H1 (cell line): ENCODE results near the gene C2CD4C. TPM values are rescaled to one million over a fixed set of nuclear protein-coding genes. Genes with fewer than 3 reads are reported as not detected.

ENCODE experiments used
- CTCF ChIA-PET: fragments of 300-600 bp; sonication (Branson Sonifier 250); formaldehyde crosslinking; loops from one replicate; lab custom pipeline; 2021; ENCODE audit not compliant: partially characterized antibody; lab: Charles Lee
- POLR2A ChIA-PET: fragments of 300-600 bp; sonication (Branson Sonifier 250); formaldehyde crosslinking; loops from one replicate; lab custom pipeline; 2021; ENCODE audit warnings: inconsistent platforms; ENCODE audit not compliant: partially characterized antibody; lab: Charles Lee
- DNase-seq, 2 experiments: peaks; one replicate each; pipeline versions ENCODE4 v3.0.0 to v3.0.0-alpha.2; 2010 to 2022; ENCODE audit warnings: low spot score in 2 of 2, low read depth in 1 of 2, mixed read lengths in 1 of 2
- FAIRE-seq: peaks from 2 replicates; lab custom pipeline; 2011; peaks lifted over from hg19 to GRCh38; lab: Jason Lieb, UNC
- H2AFZ ChIP-seq: 2 replicates; pipeline ENCODE4 v1.8.1; 2012; ENCODE audit warnings: low read length, inconsistent platforms
- H2AK5ac ChIP-seq: 2 replicates; pipeline ENCODE4 v1.6.1; 2013; ENCODE audit warnings: low read depth, low read length
- H2BK120ac ChIP-seq: replicated peaks from 2 replicates; pipeline ENCODE3; 2013; ENCODE audit warnings: low read depth, low read length, inconsistent platforms
- H2BK12ac ChIP-seq: 2 replicates; pipeline ENCODE4 v1.6.1; 2013; ENCODE audit warnings: low read depth, low read length
- H2BK15ac ChIP-seq: 2 replicates; pipeline ENCODE4 v1.6.1; 2013; ENCODE audit warnings: low read length
- H2BK20ac ChIP-seq: 2 replicates; pipeline ENCODE4 v1.6.1; 2013; ENCODE audit warnings: low read length
- H2BK5ac ChIP-seq: 2 replicates; pipeline ENCODE4 v1.6.1; 2013; ENCODE audit warnings: low read depth, low read length
- H3K14ac ChIP-seq: 2 replicates; pipeline ENCODE4 v1.6.1; 2013; ENCODE audit warnings: inconsistent platforms; ENCODE audit not compliant: insufficient read length
- H3K18ac ChIP-seq: 2 replicates; pipeline ENCODE4 v1.6.1; 2013; ENCODE audit warnings: low read length; ENCODE audit errors: extremely low read depth
- H3K23ac ChIP-seq: 2 replicates; pipeline ENCODE4 v1.6.1; 2013; ENCODE audit warnings: inconsistent platforms; ENCODE audit not compliant: insufficient read length
- H3K23me2 ChIP-seq: 2 replicates; pipeline ENCODE4 v1.6.1; 2013; ENCODE audit warnings: low read depth, low read length
- H3K27ac ChIP-seq: 2 replicates; pipeline ENCODE4 v1.6.1; 2011; ENCODE audit warnings: low read depth, low read length, inconsistent platforms
- H3K27me3 ChIP-seq, 4 experiments: replicated peaks in 1 of 4; 1 replicate in 1 of 4; 2 replicates in 3 of 4; pipeline versions ENCODE4 v1.6.1 to v1.8.1; 2011 to 2013; ENCODE audit warnings: low read length in 3 of 4, mild to moderate bottlenecking in 3 of 4, inconsistent platforms in 2 of 4, mixed read lengths in 2 of 4, moderate library complexity in 1 of 4; ENCODE audit not compliant: control insufficient read depth in 3 of 4, insufficient read depth in 3 of 4; ENCODE audit errors: extremely low read depth in 1 of 4
- H3K36me3 ChIP-seq, 4 experiments: 2 replicates each; pipeline versions ENCODE4 v1.6.1 to v1.8.1; 2011 to 2013; ENCODE audit warnings: mild to moderate bottlenecking in 4 of 4, low read length in 3 of 4, moderate library complexity in 2 of 4, control low read depth in 1 of 4, inconsistent platforms in 1 of 4; ENCODE audit not compliant: insufficient read depth in 4 of 4, control insufficient read depth in 2 of 4
- H3K4ac ChIP-seq: replicated peaks from 2 replicates; pipeline ENCODE3; 2013; ENCODE audit warnings: low read length, low read depth, mixed read lengths, inconsistent platforms; ENCODE audit not compliant: insufficient read length
- H3K4me1 ChIP-seq, 4 experiments: replicated peaks in 1 of 4; 1 replicate in 1 of 4; 2 replicates in 3 of 4; pipeline versions ENCODE4 v1.6.1 to v1.8.1; 2011 to 2013; ENCODE audit warnings: low read length in 3 of 4, inconsistent platforms in 2 of 4, mixed read lengths in 1 of 4; ENCODE audit not compliant: insufficient read depth in 4 of 4, control insufficient read depth in 3 of 4
- H3K4me2 ChIP-seq, 2 experiments: 2 replicates each; pipeline versions ENCODE4 v1.6.1 to v1.8.1; 2011 to 2013; ENCODE audit warnings: low read depth in 2 of 2, low read length in 2 of 2, control low read depth in 1 of 2, inconsistent platforms in 1 of 2, mild to moderate bottlenecking in 1 of 2; ENCODE audit not compliant: insufficient read depth in 1 of 2
- H3K4me3 ChIP-seq, 4 experiments: fragments of 200-600, 300-600 bp in 1 of 4; sonication (generic), shearing (Covaris generic), sonication (Bioruptor Twin) in 1 of 4; 2 replicates each; pipeline versions ENCODE4 v1.5.1 to v1.8.1; 2011 to 2016; ENCODE audit warnings: low read length in 4 of 4, low read depth in 3 of 4, control low read depth in 2 of 4, inconsistent platforms in 2 of 4, mild to moderate bottlenecking in 2 of 4, mixed read lengths in 1 of 4, moderate library complexity in 1 of 4; ENCODE audit not compliant: insufficient read depth in 2 of 4; ENCODE audit errors: extremely low read depth in 1 of 4
- H3K56ac ChIP-seq: replicated peaks from 2 replicates; pipeline ENCODE3; 2013; ENCODE audit warnings: low read depth, mild to moderate bottlenecking, mixed read lengths, low read length, inconsistent platforms; ENCODE audit not compliant: insufficient read length
- H3K79me1 ChIP-seq: 2 replicates; pipeline ENCODE4 v1.6.1; 2013; ENCODE audit warnings: low read depth, low read length, control low read depth
- H3K79me2 ChIP-seq, 2 experiments: 2 replicates each; pipeline versions ENCODE4 v1.6.1 to v1.8.1; 2012 to 2013; ENCODE audit warnings: low read length in 2 of 2, mild to moderate bottlenecking in 2 of 2, inconsistent platforms in 1 of 2; ENCODE audit not compliant: insufficient read depth in 2 of 2, control insufficient read depth in 1 of 2
- H3K9ac ChIP-seq, 4 experiments: replicated peaks in 1 of 4; 1 replicate in 1 of 4; 2 replicates in 3 of 4; pipeline versions ENCODE4 v1.6.1 to v1.8.1; 2011 to 2013; ENCODE audit warnings: low read depth in 3 of 4, low read length in 3 of 4, control low read depth in 2 of 4, mild to moderate bottlenecking in 2 of 4, moderate library complexity in 2 of 4, inconsistent platforms in 1 of 4; ENCODE audit errors: extremely low read depth in 1 of 4
- H3K9me3 ChIP-seq, 2 experiments: 2 replicates each; pipeline versions ENCODE4 v1.6.1 to v1.8.1; 2012 to 2013; ENCODE audit warnings: mild to moderate bottlenecking in 2 of 2, moderate library complexity in 2 of 2, control low read depth in 1 of 2, inconsistent platforms in 1 of 2, low read depth in 1 of 2, low read length in 1 of 2, mixed read lengths in 1 of 2; ENCODE audit not compliant: insufficient read depth in 2 of 2
- H4K20me1 ChIP-seq, 2 experiments: replicated peaks in 1 of 2; 2 replicates each; pipeline versions ENCODE3 to v1.8.1; 2011 to 2013; ENCODE audit warnings: inconsistent platforms in 2 of 2, low read length in 2 of 2, mild to moderate bottlenecking in 1 of 2; ENCODE audit not compliant: insufficient read depth in 2 of 2, control insufficient read depth in 1 of 2
- H4K5ac ChIP-seq: 2 replicates; pipeline ENCODE4 v1.6.1; 2013; ENCODE audit warnings: low read length, low read depth, mixed read lengths, inconsistent platforms; ENCODE audit not compliant: insufficient read length
- H4K8ac ChIP-seq: 2 replicates; pipeline ENCODE4 v1.8.0; 2013; ENCODE audit warnings: mild to moderate bottlenecking, moderate library complexity, low read length, inconsistent platforms; ENCODE audit not compliant: insufficient read depth; ENCODE audit errors: extremely low read depth
- H4K91ac ChIP-seq: replicated peaks from 2 replicates; pipeline ENCODE3; 2013; ENCODE audit warnings: low read length, mixed read lengths, inconsistent platforms; ENCODE audit not compliant: insufficient read length
- CEBPB ChIP-seq: IDR thresholded peaks from 2 replicates; pipeline ENCODE4 v1.6.1; 2012; ENCODE audit warnings: low read depth, low read length
- CHD1 ChIP-seq: IDR thresholded peaks from 2 replicates; pipeline ENCODE4 v1.6.1; 2012; ENCODE audit warnings: low read depth, low read length, improper control_type of control experiment
- CTBP2 ChIP-seq: IDR thresholded peaks from 2 replicates; pipeline ENCODE4 v1.7.0; 2011; ENCODE audit warnings: borderline replicate concordance, mild to moderate bottlenecking, moderate library complexity, mixed read lengths, low read length; ENCODE audit not compliant: insufficient read depth, insufficient read length
- KDM4A ChIP-seq: IDR thresholded peaks from one replicate; pipeline ENCODE4 v1.7.1; 2012; ENCODE audit warnings: low read depth, mild to moderate bottlenecking, moderate library complexity, low read length, inconsistent platforms; ENCODE audit not compliant: severe bottlenecking
- POLR2A ChIP-seq, 2 experiments: IDR thresholded peaks; 1 replicate in 1 of 2; 2 replicates in 1 of 2; pipeline ENCODE4 v1.6.1; 2011; ENCODE audit warnings: low read depth in 2 of 2, low read length in 2 of 2, mild to moderate bottlenecking in 2 of 2; ENCODE audit errors: control extremely low read depth in 1 of 2
- POLR2AphosphoS5 ChIP-seq: IDR thresholded peaks from 2 replicates; pipeline ENCODE4 v1.6.1; 2011; ENCODE audit warnings: low read depth, low read length
- RAD21 ChIP-seq, 2 experiments: IDR thresholded peaks in 1 of 2; conservative IDR thresholded peaks in 1 of 2; 2 replicates each; pipeline ENCODE4 v1.6.1; 2011; ENCODE audit warnings: low read depth in 2 of 2, low read length in 2 of 2, improper control_type of control experiment in 1 of 2, inconsistent platforms in 1 of 2, mild to moderate bottlenecking in 1 of 2, moderate library complexity in 1 of 2
- RBBP5 ChIP-seq: IDR thresholded peaks from 2 replicates; pipeline ENCODE4 v1.7.1; 2012; ENCODE audit warnings: low read depth, mild to moderate bottlenecking, inconsistent platforms, low read length, moderate library complexity, borderline replicate concordance
- SIN3A ChIP-seq, 2 experiments: IDR thresholded peaks in 1 of 2; conservative IDR thresholded peaks in 1 of 2; 2 replicates each; pipeline ENCODE4 v1.6.1; 2011 to 2012; ENCODE audit warnings: low read length in 2 of 2, improper control_type of control experiment in 1 of 2, low read depth in 1 of 2, mild to moderate bottlenecking in 1 of 2
- SP2 ChIP-seq: IDR thresholded peaks from 2 replicates; pipeline ENCODE4 v1.6.1; 2012; ENCODE audit warnings: mild to moderate bottlenecking, low read length, inconsistent platforms
- TAF1 ChIP-seq: IDR thresholded peaks from 2 replicates; pipeline ENCODE4 v1.6.1; 2011; ENCODE audit warnings: mild to moderate bottlenecking, low read depth, low read length
- USF2 ChIP-seq: IDR thresholded peaks from 2 replicates; pipeline ENCODE4 v1.6.1; 2011; ENCODE audit warnings: low read length, improper control_type of control experiment
- WGBS, 2 experiments: shearing (Covaris generic) in 1 of 2; methylation state at CpG; one replicate each; pipeline versions ENCODE4 v1.1.6 to v1.1.7; 2013 to 2015; ENCODE audit warnings: low lambda C conversion rate in 2 of 2, mixed read lengths in 2 of 2, inconsistent platforms in 1 of 2, low coverage in 1 of 2, missing lambda C conversion rate in 1 of 2; ENCODE audit not compliant: insufficient replicate concordance in 2 of 2, insufficient coverage in 1 of 2, insufficient read length in 1 of 2; ENCODE audit errors: extremely low coverage in 1 of 2, missing lambda C conversion rate in 1 of 2; 5-methylcytosine and 5-hydroxymethylcytosine counted together
- polyA plus RNA-seq, 7 experiments: library from polyadenylated mRNA; depleted of rRNA in 3 of 7; stranded (reverse) in 5 of 7; unstranded in 2 of 7; fragments of >200 nt in 5 of 7; fragments of 200-250 nt in 2 of 7; gene quantifications; 1 replicate in 5 of 7; 2 replicates in 1 of 7; 4 replicates in 1 of 7; pipeline versions ENCODE4 v1.2.1 to v1.2.3, GENCODE V29; 2011 to 2013; ENCODE audit warnings: missing spikeins in 2 of 7, mixed read lengths in 2 of 7
- total RNA-seq: library from RNA; stranded (reverse); fragmentation: NEBNext Ultra II Directional; extraction: Animal tissue kit (Norgen Biotek cat#: 25700); gene quantifications from 2 replicates; pipeline ENCODE4 v1.2.1, GENCODE V29; 2021

C2CD4C gene
- total and polyA plus RNA-seq, 2 of the 8 experiments (the other 6 are each of a cell fraction or from before 2014, with no cell fraction given), result 3.8 to 6.3 TPM

GRCh38 chr19:379796-380195 is 29.2 kb downstream of the C2CD4C start:
- H3K4ac ChIP-seq, result no peak overlapping the region
- ChIA-PET CTCF (interaction anchor here (1.0 to 1.7 kb wide), 3 partner anchors 8 to 31 kb away, joined by 3 to 6 read pairs (median 3); no protein-coding TSS in a partner anchor), POLR2A (interaction anchor here (0.6 to 1.2 kb wide), 3 partner anchors 21 to 40 kb away, joined by 3 to 4 read pairs (median 3); no protein-coding TSS in a partner anchor)
- no peak overlapping the region for H2BK15ac ChIP-seq
- H2BK5ac ChIP-seq, result no peak overlapping the region
- no peak overlapping the region for H2AK5ac ChIP-seq
- H2BK12ac ChIP-seq, result no peak overlapping the region
- no peaks in the 10 kb centered on the region; a peak in 1 of 4 replicates for H3K9me3 ChIP-seq
- peaks cover 0 to 7% (median 5%) of the 10 kb centered on the region in 4 experiments; a peak in 2 of 7 replicates for H3K4me1 ChIP-seq
- no peaks in the 10 kb centered on the region for H3K36me3 ChIP-seq
- WGBS, 2 experiments, result 94% methylated on average over 16 of the region's 16 CpGs; no CpG with 5 or more reads in 1 of the 2 experiments
- H3K56ac ChIP-seq, result no peak overlapping the region
- H4K20me1 ChIP-seq, result no peaks in the 10 kb centered on the region
- H2BK20ac ChIP-seq, result no peak overlapping the region
- H3K79me1 ChIP-seq, result no peaks in the 10 kb centered on the region
- H3K27me3 ChIP-seq, result peaks cover 0 to 3% (median 0%) of the 10 kb centered on the region in 4 experiments; a peak in 2 of 7 replicates
- H3K14ac ChIP-seq, result no peak overlapping the region
- H3K23me2 ChIP-seq, result no peaks in the 10 kb centered on the region
- H3K27ac ChIP-seq, result no peak overlapping the region
- H2AFZ ChIP-seq, result no peak overlapping the region
- FAIRE-seq (no peak), DNase-seq (no peak)
- no peak overlapping the region; the same call in 1 of the 2 replicates for H4K8ac ChIP-seq
- no peaks in the 10 kb centered on the region for H3K79me2 ChIP-seq
- H3K4me3 ChIP-seq, result no peak overlapping the region
- no peak overlapping the region for H4K5ac ChIP-seq
- no peak overlapping the region for H3K18ac ChIP-seq
- no peak overlapping the region for H3K4me2 ChIP-seq
- no peak overlapping the region for H2BK120ac ChIP-seq
- H3K23ac ChIP-seq, result no peak overlapping the region
- H3K9ac ChIP-seq, result no peak overlapping the region
- no peak overlapping the region for H4K91ac ChIP-seq
- no peak for TF ChIP-seq CTBP2
- no peak for TF ChIP-seq CEBPB
- TF ChIP-seq KDM4A, result no peak
- no peak for TF ChIP-seq SIN3A (conservative IDR thresholded peaks at IDR 0.05 in 1 of 2, IDR thresholded peaks at IDR 0.05 in 1 of 2; ENCODE audit: low read depth in 1 of 2, low read length in 2 of 2)
- no peak for TF ChIP-seq POLR2AphosphoS5
- no peak for TF ChIP-seq RAD21 (IDR thresholded peaks at IDR 0.05 in 1 of 2, conservative IDR thresholded peaks at IDR 0.05 in 1 of 2; ENCODE audit: low read depth in 2 of 2, low read length in 2 of 2)
- no peak for TF ChIP-seq SP2
- no peak for TF ChIP-seq TAF1
- no peak for TF ChIP-seq CHD1
- no peak for TF ChIP-seq POLR2A (IDR thresholded peaks at IDR 0.05; ENCODE audit: control extremely low read depth in 1 of 2, low read depth in 2 of 2, low read length in 2 of 2)
- no peak for TF ChIP-seq RBBP5
- no peak for TF ChIP-seq USF2
